GM04504 (cell line): ENCODE results near the gene DPF3.

Source experiments
- DNase-seq: peaks from one replicate; pipeline ENCODE4 v3.0.0-alpha.2; 2012; ENCODE audit warnings: low read depth

The DPF3 gene

GRCh38 chr14:72741826-72742117 lies 152.1 kb downstream of the DPF3 start:
- DNase-seq: no peak

- no peak for DNase-seq
Measured at GRCh38 chr14:72740966-72741825, 152.7 kb downstream of the DPF3 start.

- no peak for DNase-seq
Measured at GRCh38 chr14:72740504-72740961, 153.4 kb downstream of the DPF3 start.

- DNase-seq: no peak
Measured at GRCh38 chr14:72739446-72740405, 154.2 kb downstream of the DPF3 start.

GRCh38 chr14:72738161-72738611 lies 155.7 kb downstream of the DPF3 start:
- DNase-seq: no peak

- DNase-seq: no peak
Measured at GRCh38 chr14:72737560-72737943, 156.3 kb downstream of the DPF3 start.

- DNase-seq: peak; percentile 70
Measured at GRCh38 chr14:72736786-72737559, 156.9 kb downstream of the DPF3 start.

- peak; percentile 70 for DNase-seq
Measured at GRCh38 chr14:72736308-72736707, 157.6 kb downstream of the DPF3 start.

- no peak for DNase-seq
Measured at GRCh38 chr14:72732022-72732780, 161.7 kb downstream of the DPF3 start.

- DNase-seq: no peak
Measured at GRCh38 chr14:72731252-72732020, 162.5 kb downstream of the DPF3 start.

GRCh38 chr14:72730468-72730867 lies 163.4 kb downstream of the DPF3 start:
- DNase-seq: no peak

- no peak for DNase-seq
Measured at GRCh38 chr14:72726444-72726843, 167.5 kb downstream of the DPF3 start.

- DNase-seq: no peak
Measured at GRCh38 chr14:72723858-72724530, 169.9 kb downstream of the DPF3 start.

GRCh38 chr14:72722201-72722785 lies 171.6 kb downstream of the DPF3 start:
- DNase-seq: no peak

GRCh38 chr14:72721083-72721482 lies 172.8 kb downstream of the DPF3 start:
- DNase-seq: no peak

- DNase-seq: no peak
Measured at GRCh38 chr14:72717220-72717619, 176.7 kb downstream of the DPF3 start.

- DNase-seq: no peak
Measured at GRCh38 chr14:72716476-72716875, 177.4 kb downstream of the DPF3 start.

- DNase-seq: no peak
Measured at GRCh38 chr14:72715850-72716228, 178.1 kb downstream of the DPF3 start.

- DNase-seq: no peak
Measured at GRCh38 chr14:72715215-72715849, 178.6 kb downstream of the DPF3 start.
